Measurements from ENCODE around the gene RRAS. TPM values are rescaled to one million over a fixed set of nuclear protein-coding genes. Genes with fewer than 3 reads are reported as not detected.

The RRAS gene
- polyA plus RNA-seq, 1 donor from 2014 or later = not detected

DNA sequence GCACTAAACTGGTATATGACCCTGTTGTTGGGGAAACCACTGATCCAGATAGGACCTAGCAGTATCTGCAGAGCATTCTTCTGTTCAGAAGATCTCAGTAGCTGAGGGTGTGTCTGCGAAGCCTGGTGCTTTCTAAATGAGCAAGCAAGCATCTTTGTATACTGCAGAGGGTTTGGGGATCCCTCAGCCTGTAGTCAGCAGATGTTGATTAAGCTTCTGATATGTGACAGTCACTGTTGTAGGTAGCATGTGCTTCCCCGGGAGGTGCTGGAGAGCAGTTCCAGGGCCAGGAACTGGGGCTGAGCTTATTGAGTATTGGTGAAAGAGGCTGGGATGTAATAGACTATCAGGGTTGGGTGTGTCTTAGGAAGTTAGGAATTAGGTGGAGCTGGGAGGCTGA is 3.5 kb upstream of the RRAS start:
- H3K4me3 ChIP-seq (ENCODE audit: low read length) = peak overlapping the region; percentile 76
- H2AFZ ChIP-seq (ENCODE audit: low read depth, low read length) = no peak overlapping the region
- H3K4me2 ChIP-seq (ENCODE audit: low read length) = peak overlapping the region; percentile 90
- peaks cover 25% of the 10 kb centered on the region for H3K79me2 ChIP-seq (replicated peaks; ENCODE audit: insufficient read depth, low read length)
- H3K36me3 ChIP-seq (ENCODE audit: insufficient read depth, low read length) = no peaks in the 10 kb centered on the region
- H4K20me1 ChIP-seq (ENCODE audit: insufficient read depth) = no peaks in the 10 kb centered on the region
- no peaks in the 10 kb centered on the region for H3K9me3 ChIP-seq (ENCODE audit: low read length)
- H3K27me3 ChIP-seq (ENCODE audit: insufficient read depth, low read depth, low read length) = no peaks in the 10 kb centered on the region
- H3F3A ChIP-seq (ENCODE audit: insufficient read depth, low read length, poor library complexity, severe bottlenecking) = peaks cover 5% of the 10 kb centered on the region
- no peak overlapping the region for H3K9ac ChIP-seq (ENCODE audit: low read length)
- no peak for TF ChIP-seq EP300 (conservative IDR thresholded peaks at IDR 0.05; ENCODE audit: poor library complexity, severe bottlenecking)
- TF ChIP-seq, protein P1, sequence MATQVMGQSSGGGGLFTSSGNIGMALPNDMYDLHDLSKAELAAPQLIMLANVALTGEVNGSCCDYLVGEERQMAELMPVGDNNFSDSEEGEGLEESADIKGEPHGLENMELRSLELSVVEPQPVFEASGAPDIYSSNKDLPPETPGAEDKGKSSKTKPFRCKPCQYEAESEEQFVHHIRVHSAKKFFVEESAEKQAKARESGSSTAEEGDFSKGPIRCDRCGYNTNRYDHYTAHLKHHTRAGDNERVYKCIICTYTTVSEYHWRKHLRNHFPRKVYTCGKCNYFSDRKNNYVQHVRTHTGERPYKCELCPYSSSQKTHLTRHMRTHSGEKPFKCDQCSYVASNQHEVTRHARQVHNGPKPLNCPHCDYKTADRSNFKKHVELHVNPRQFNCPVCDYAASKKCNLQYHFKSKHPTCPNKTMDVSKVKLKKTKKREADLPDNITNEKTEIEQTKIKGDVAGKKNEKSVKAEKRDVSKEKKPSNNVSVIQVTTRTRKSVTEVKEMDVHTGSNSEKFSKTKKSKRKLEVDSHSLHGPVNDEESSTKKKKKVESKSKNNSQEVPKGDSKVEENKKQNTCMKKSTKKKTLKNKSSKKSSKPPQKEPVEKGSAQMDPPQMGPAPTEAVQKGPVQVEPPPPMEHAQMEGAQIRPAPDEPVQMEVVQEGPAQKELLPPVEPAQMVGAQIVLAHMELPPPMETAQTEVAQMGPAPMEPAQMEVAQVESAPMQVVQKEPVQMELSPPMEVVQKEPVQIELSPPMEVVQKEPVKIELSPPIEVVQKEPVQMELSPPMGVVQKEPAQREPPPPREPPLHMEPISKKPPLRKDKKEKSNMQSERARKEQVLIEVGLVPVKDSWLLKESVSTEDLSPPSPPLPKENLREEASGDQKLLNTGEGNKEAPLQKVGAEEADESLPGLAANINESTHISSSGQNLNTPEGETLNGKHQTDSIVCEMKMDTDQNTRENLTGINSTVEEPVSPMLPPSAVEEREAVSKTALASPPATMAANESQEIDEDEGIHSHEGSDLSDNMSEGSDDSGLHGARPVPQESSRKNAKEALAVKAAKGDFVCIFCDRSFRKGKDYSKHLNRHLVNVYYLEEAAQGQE (IDR thresholded peaks at IDR 0.05; ENCODE audit: borderline replicate concordance) = no peak
- no peak for TF ChIP-seq SMC3 (conservative IDR thresholded peaks at IDR 0.05; ENCODE audit: poor library complexity)
- no peaks in the 10 kb centered on the region for H3K9me2 ChIP-seq (ENCODE audit: insufficient read depth, low read length)
- H3K27ac ChIP-seq (ENCODE audit: low read length) = no peak overlapping the region

DNA sequence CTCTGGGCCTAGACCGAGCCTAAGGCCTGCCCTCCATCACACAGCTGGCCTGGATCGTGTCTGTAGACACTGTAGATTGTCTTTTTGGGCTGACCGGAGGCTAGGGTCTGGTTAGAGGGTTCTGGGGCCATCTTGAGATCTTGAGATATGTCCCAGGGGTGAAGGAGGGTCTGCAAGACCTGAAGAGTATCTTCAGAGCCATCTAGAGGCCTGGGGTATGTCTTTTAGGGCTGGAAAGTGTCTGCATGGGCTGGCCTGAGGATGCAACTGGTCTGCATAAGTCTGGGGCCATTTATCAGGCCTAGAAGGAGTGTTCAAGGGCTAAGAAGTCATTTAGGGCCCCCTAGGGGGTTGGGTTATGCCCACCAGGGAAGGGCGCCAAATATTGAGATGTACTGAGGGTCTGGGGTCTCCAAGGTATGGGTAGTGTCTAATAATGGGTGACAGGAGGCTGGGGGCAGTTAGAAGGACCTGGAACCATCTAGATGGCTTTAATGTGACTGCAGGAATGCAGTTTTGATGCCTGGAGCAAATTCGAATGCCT is 2.6 kb upstream of the RRAS start:
- H2AFZ ChIP-seq (ENCODE audit: low read depth, low read length) = peak overlapping the region; percentile 69
- H3K27ac ChIP-seq (ENCODE audit: low read length) = peak overlapping the region; percentile 90
- peak overlapping the region; percentile 98 for H3K9ac ChIP-seq (ENCODE audit: low read length)
- peak overlapping the region; percentile 90 for H3K4me2 ChIP-seq (ENCODE audit: low read length)
- no peaks in the 10 kb centered on the region for H3K9me3 ChIP-seq (ENCODE audit: low read length)
- no peaks in the 10 kb centered on the region for H3K9me2 ChIP-seq (ENCODE audit: insufficient read depth, low read length)
- peak overlapping the region; percentile 76 for H3K4me3 ChIP-seq (ENCODE audit: low read length)
- H3F3A ChIP-seq (ENCODE audit: insufficient read depth, low read length, poor library complexity, severe bottlenecking) = peaks cover 5% of the 10 kb centered on the region
- H3K27me3 ChIP-seq (ENCODE audit: insufficient read depth, low read depth, low read length) = no peaks in the 10 kb centered on the region
- H3K36me3 ChIP-seq (ENCODE audit: insufficient read depth, low read length) = no peaks in the 10 kb centered on the region
- no peak for TF ChIP-seq EZH2 (IDR thresholded peaks at IDR 0.05; ENCODE audit: borderline replicate concordance, insufficient read depth, low read length, poor library complexity, severe bottlenecking)
- TF ChIP-seq SMC3 (conservative IDR thresholded peaks at IDR 0.05; ENCODE audit: poor library complexity) = no peak
- TF ChIP-seq EP300 (conservative IDR thresholded peaks at IDR 0.05; ENCODE audit: poor library complexity, severe bottlenecking) = no peak
- no peak for TF ChIP-seq POLR2AphosphoS5 (IDR thresholded peaks at IDR 0.05)
- TF ChIP-seq RAD21 (conservative IDR thresholded peaks at IDR 0.05) = no peak
- TF ChIP-seq, protein P2, sequence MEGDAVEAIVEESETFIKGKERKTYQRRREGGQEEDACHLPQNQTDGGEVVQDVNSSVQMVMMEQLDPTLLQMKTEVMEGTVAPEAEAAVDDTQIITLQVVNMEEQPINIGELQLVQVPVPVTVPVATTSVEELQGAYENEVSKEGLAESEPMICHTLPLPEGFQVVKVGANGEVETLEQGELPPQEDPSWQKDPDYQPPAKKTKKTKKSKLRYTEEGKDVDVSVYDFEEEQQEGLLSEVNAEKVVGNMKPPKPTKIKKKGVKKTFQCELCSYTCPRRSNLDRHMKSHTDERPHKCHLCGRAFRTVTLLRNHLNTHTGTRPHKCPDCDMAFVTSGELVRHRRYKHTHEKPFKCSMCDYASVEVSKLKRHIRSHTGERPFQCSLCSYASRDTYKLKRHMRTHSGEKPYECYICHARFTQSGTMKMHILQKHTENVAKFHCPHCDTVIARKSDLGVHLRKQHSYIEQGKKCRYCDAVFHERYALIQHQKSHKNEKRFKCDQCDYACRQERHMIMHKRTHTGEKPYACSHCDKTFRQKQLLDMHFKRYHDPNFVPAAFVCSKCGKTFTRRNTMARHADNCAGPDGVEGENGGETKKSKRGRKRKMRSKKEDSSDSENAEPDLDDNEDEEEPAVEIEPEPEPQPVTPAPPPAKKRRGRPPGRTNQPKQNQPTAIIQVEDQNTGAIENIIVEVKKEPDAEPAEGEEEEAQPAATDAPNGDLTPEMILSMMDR (IDR thresholded peaks at IDR 0.05; ENCODE audit: poor library complexity, severe bottlenecking) = no peak
- TF ChIP-seq MXI1 (conservative IDR thresholded peaks at IDR 0.05; ENCODE audit: poor library complexity, severe bottlenecking) = no peak
- TF ChIP-seq, protein P1 (IDR thresholded peaks at IDR 0.05; ENCODE audit: borderline replicate concordance) = no peak
- no peak for TF ChIP-seq TAF1 (IDR thresholded peaks at IDR 0.05; ENCODE audit: low read depth)
- peaks cover 25% of the 10 kb centered on the region for H3K79me2 ChIP-seq (replicated peaks; ENCODE audit: insufficient read depth, low read length)
- H4K20me1 ChIP-seq (ENCODE audit: insufficient read depth) = no peaks in the 10 kb centered on the region

All from neural cell (in vitro differentiated cells).